22Rv1 (cell line): ENCODE results near the gene LEMD1.

Source experiments
- CTCF ChIP-seq: fragments of 450-650 bp; IDR thresholded peaks from 2 replicates; pipeline ENCODE4 v1.5.1; 2017; ENCODE audit warnings: mild to moderate bottlenecking
- ZFX ChIP-seq: fragments of 450-650 bp; IDR thresholded peaks from 2 replicates; pipeline ENCODE4 v1.6.1; 2017; ENCODE audit warnings: antibody characterized with exemption, borderline replicate concordance

DNA sequence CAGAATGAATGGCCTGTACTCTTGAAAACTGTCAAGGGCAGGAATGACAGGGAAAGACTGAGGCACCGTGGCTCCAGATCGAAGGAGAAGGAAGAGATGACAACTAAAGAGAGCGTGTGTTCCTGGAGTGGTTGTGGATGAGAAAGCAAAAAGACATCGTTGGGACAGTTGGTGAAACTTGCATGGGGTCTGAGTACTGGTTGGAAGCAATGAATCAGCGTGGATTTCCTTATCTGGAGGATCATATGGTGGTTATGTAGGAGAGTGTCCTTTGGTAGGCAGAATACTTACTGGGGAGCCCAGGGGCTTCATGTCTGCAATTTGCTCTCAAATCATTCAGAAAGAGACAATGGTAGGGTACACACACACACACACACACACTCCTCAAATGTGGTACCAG, 13.9 kb downstream of the LEMD1 start:
- TF ChIP-seq CTCF (no peak), ZFX (no peak)
